Astrocyte of the spinal cord (primary cell): ENCODE measurements around the gene SMIM28.

Experiments used
- DNase-seq: peaks from one replicate; pipeline ENCODE4 v3.0.0; 2011; ENCODE audit warnings: low read depth, low spot score
- H3K4me3 ChIP-seq: 2 replicates; pipeline ENCODE4 v1.5.1; 2011; ENCODE audit warnings: low read depth, mild to moderate bottlenecking, low read length, moderate library complexity
- in situ Hi-C: cut with HindIII; loops from 2 replicates; pipeline ENCODE4 v1.10.0; 2017; ENCODE audit warnings: low sequenced_read_pairs
- TF ChIP-seq, protein P1 (sequence below): IDR thresholded peaks from 2 replicates; pipeline ENCODE4 v1.5.1; 2012; ENCODE audit warnings: low read depth, mild to moderate bottlenecking, low read length, inconsistent platforms

Gene SMIM28

DNA sequence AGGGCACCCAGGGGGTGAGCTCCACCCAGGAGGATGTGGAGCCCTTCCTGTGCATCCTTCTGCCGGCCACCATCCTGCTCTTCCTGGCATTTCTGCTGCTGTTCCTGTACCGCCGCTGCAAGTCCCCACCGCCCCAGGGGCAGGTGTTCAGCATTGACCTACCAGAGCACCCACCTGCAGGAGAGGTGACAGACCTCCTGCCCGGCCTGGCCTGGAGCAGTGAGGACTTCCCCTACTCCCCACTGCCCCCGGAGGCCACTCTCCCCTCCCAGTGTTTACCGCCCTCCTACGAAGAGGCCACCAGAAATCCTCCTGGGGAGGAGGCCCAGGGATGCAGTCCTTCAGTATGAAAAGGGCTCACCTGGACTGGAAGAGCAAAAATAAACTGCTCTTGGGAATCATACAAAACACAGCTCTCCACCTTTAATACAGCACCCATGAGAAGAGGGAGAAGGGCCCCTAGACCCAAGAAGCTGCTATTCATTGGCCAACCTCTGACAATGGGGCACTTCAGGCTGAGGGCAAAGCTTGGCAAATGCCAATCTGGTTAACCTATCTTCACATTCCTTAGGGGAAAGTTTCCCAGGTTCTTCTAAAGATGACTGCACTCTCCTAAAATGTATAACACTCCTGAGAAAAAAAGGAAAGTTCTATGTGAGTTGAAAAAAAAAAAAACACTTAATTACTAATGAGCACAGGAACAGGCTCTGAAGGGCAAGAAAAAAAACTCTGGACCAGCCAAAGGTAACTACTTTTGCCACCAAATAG is 5.0 kb downstream of the SMIM28 start:
- H3K4me3 ChIP-seq, result no peak overlapping the region
- TF ChIP-seq, protein P1, sequence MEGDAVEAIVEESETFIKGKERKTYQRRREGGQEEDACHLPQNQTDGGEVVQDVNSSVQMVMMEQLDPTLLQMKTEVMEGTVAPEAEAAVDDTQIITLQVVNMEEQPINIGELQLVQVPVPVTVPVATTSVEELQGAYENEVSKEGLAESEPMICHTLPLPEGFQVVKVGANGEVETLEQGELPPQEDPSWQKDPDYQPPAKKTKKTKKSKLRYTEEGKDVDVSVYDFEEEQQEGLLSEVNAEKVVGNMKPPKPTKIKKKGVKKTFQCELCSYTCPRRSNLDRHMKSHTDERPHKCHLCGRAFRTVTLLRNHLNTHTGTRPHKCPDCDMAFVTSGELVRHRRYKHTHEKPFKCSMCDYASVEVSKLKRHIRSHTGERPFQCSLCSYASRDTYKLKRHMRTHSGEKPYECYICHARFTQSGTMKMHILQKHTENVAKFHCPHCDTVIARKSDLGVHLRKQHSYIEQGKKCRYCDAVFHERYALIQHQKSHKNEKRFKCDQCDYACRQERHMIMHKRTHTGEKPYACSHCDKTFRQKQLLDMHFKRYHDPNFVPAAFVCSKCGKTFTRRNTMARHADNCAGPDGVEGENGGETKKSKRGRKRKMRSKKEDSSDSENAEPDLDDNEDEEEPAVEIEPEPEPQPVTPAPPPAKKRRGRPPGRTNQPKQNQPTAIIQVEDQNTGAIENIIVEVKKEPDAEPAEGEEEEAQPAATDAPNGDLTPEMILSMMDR, result no peak
- in situ Hi-C loops, result no loop called here
- no peak for DNase-seq

DNA sequence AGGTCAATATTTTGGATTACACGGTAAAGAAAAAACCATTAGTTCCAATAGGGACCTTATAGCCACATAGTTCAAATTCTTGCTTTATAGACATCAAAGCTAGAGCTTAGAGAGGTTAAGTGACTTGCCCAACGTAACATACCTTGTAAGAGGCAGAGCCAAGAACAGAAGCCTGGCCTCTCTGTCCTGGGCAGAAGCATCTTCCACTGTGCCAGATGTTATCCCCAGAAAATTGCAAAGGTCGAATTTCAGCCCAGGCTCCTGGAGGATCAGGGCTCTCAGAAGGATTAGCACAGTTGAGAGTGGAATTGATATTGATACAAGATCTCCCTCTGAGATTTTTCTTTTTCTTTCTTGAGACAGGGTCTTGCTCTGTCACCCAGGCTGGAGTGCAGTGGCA is 6.1 kb downstream of the SMIM28 start:
- TF ChIP-seq, protein P1, result no peak
- DNase-seq, result no peak
- no peak overlapping the region for H3K4me3 ChIP-seq
- in situ Hi-C loops, result no loop called here

DNA sequence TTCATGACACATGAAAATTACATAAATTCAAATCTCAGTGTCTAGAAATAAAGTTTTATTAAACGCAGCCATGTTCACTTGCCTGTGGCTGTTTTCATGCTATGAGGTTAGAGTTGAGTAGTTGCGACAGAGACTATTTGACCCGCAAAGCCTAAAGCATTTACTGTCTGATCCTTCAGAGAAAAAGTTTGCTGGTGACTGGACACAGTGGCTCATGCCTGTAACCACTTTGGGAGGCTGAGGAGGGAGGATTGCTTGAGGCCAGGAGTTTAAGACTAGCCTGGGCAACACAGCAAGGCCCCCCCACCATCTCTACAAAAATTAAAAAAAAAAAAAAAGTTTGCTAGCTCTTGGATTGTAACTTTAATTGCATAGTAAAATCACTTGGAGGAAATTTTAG is 9.2 kb downstream of the SMIM28 start:
- DNase-seq, result no peak
- TF ChIP-seq, protein P1, result no peak
- in situ Hi-C loops, result no loop called here
- no peak overlapping the region for H3K4me3 ChIP-seq

DNA sequence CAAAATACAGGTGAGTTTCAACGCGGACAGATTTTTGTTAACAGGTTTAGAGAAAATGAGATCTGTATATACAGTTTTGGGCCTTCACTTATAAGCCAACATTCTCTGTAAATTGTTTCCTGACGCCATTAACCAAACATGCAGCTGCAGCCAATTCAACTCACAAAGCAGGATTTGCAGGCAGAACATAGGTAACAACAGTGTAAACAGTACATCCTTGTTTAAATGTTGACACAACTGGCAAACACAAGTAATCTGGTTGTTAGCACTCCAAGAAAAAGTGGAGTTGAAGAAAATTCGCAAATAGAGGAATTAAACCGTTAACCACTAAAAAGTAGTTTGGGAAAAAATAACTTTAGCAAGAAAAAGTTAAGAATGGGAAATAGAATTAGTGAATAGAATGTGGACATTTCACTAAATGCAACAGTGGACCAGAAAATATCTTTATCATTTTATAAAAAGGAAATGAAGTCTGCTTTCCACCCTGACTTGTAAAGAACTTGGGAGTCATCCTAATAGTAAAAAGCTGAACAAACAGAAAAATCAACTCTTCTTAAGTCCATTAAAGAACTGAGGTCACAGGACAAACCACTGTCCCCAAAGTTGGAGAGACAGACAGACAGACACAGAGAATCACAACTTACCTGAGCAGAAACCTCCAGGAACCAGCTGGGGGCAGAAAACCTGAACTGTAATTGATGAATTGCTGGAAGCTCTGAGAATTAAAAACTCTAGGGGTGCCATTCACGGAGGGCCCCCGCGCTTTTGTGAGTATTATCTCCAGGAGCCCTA is 10.1 kb downstream of the SMIM28 start:
- in situ Hi-C loops, result no loop called here
- H3K4me3 ChIP-seq, result no peak overlapping the region
- DNase-seq, result no peak
- TF ChIP-seq, protein P1, result no peak

DNA sequence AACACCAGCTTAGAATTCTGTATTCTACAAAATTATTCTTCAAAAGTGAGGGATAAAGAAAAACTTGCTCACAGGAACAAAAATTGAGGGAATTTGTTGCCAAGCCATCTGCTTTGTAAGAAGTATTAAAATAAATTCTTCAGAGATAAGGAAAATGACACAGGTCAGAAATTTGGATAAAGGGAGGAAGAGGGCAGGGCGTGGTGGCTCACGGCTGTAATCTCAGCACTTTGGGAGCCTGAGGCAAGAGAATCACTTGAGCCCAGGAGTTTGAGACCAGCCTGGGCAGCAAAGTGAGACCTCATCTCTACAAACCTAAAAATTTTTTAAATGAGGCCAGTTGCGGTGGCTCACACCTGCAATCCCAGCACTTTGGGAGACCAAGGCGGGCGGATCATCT is 11.8 kb downstream of the SMIM28 start:
- in situ Hi-C loops, result no loop called here
- no peak for DNase-seq
- H3K4me3 ChIP-seq, result no peak overlapping the region
- TF ChIP-seq, protein P1, result no peak

DNA sequence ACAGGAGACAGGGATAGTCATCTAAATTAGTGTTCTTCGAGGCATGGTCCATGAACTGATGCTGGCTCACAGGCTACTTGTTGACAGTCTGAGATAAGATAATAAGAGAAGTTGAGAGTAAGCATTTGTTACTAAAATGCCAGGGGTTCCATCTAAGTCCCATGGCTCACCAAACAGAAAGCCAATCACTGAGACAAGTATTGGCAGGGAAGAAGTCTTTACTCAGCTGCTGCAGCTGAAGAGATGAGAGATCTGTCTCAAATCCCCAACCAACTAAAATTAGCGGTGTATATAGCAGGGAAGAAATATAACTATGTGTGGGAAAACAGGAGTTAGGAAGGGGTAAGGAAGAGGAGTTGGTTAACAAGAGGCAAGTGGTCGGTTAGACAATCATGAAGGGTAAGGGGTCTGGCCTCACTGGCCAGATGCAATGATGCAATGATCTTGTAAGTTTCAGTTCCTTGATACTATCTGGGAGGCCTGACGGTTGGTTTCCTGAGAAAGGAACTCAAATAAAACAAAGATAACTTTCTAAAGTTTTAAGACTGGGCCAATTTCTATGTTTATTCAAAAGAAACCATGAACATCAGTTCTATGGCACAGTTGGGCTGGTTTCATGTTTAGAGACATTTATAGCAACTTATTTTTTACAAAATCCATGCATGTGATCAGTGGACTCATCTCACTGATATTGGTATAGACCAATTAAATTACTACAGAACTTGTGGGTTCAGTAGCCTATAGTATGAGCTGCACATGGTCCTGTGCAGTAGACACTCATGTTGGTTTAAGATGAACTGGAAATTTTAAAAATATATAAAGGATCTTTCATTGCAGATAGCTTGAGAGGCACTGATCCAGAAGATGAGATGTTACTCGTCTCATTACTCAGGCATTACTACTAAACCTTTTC is 16.4 kb downstream of the SMIM28 start:
- TF ChIP-seq, protein P1, result no peak
- in situ Hi-C loops, result no loop called here
- DNase-seq, result no peak

More for the DNA sequence above, 16.4 kb downstream of the SMIM28 start:
- no peak overlapping the region for H3K4me3 ChIP-seq
